Prostate gland (tissue), 2 donors: ENCODE data around the gene ANKMY1. TPM values are rescaled to one million over a fixed set of nuclear protein-coding genes. Genes with fewer than 3 reads are reported as not detected.

ENCODE experiments used
- DNase-seq: peaks from one replicate; pipeline ENCODE4 v3.0.0-alpha.2; 2019; ENCODE audit warnings: low spot score
- H3K27ac ChIP-seq, 2 donors: fragments of 200-600 bp; sonication (generic); 2 replicates each; pipeline ENCODE4 v1.5.1; 2017 to 2019
- H3K27me3 ChIP-seq: fragments of 200-600 bp; sonication (generic); replicated peaks from 2 replicates; pipeline ENCODE4 v1.5.1; 2019; ENCODE audit not compliant: insufficient read depth
- H3K36me3 ChIP-seq, 2 donors: fragments of 200-600 bp; sonication (generic); 1 replicate in 1 of 2; 2 replicates in 1 of 2; pipeline versions ENCODE4 v1.5.1 to v1.8.1; 2017 to 2019
- H3K4me1 ChIP-seq: fragments of 200-600 bp; sonication (generic); replicated peaks from 2 replicates; pipeline ENCODE4 v1.5.1; 2019
- H3K4me3 ChIP-seq, 2 donors: fragments of 200-600 bp; sonication (generic); 2 replicates each; pipeline ENCODE4 v1.5.1; 2017 to 2019
- H3K9me3 ChIP-seq: fragments of 200-600 bp; sonication (generic); 2 replicates; pipeline ENCODE4 v1.5.1; 2017
- CTCF ChIP-seq, 4 experiments: fragments of 200-600 bp in 2 of 4; fragments of 450-650 bp in 2 of 4; sonication (generic) in 2 of 4; IDR thresholded peaks; 1 replicate in 3 of 4; 2 replicates in 1 of 4; pipeline ENCODE4 v1.5.1; 2016 to 2019; ENCODE audit warnings: antibody characterized with exemption in 4 of 4, mild to moderate bottlenecking in 2 of 4, moderate library complexity in 2 of 4
- POLR2A ChIP-seq: fragments of 450-650 bp; IDR thresholded peaks from one replicate; pipeline ENCODE4 v1.6.1; 2016; ENCODE audit warnings: antibody characterized with exemption, mild to moderate bottlenecking
- POLR2AphosphoS5 ChIP-seq: sonication (generic); formaldehyde crosslinking; IDR thresholded peaks from one replicate; pipeline ENCODE4 v1.6.1; 2017; ENCODE audit warnings: antibody characterized with exemption
- WGBS: methylation state at CpG from one replicate; pipeline ENCODE4 v1.1.5; 2018; 5-methylcytosine and 5-hydroxymethylcytosine counted together
- intact Hi-C: fragments of 100-400 bp; cut with DNase I; formaldehyde crosslinking; loops from one replicate; pipeline ENCODE4 v1.14.2; 2022
- total RNA-seq, 2 donors: library from RNA; depleted of rRNA; stranded (reverse); fragments of >200 nt; gene quantifications; one replicate each; pipeline ENCODE4 v1.1.0, GENCODE V29; 2016

Gene ANKMY1
- total RNA-seq, 2 donors from 2014 or later, result 22.7 to 31.4 TPM

GRCh38 chr2:240463274-240463865, 94.4 kb downstream of the ANKMY1 start:
- WGBS, result 93% methylated on average over 15 of the region's 22 CpGs
- no peak for TF ChIP-seq POLR2A
- no peak for TF ChIP-seq CTCF (IDR thresholded peaks at IDR 0.05)
- TF ChIP-seq POLR2AphosphoS5, result no peak
- Histone ChIP-seq H3K36me3 (no peaks in the 10 kb centered on the region), H3K4me3 (no peak overlapping the region), H3K4me1 (no peaks in the 10 kb centered on the region), H3K9me3 (no peaks in the 10 kb centered on the region), H3K27me3 (no peaks in the 10 kb centered on the region), H3K27ac (no peak overlapping the region)
- peak; percentile 3 for DNase-seq
- intact Hi-C loops, result no loop called here

- peak; percentile 3 for DNase-seq
- no peaks in the 10 kb centered on the region for H3K27me3 ChIP-seq
- WGBS, result 90% methylated on average over 12 of the region's 16 CpGs
- H3K27ac ChIP-seq, result no peak overlapping the region
- no peak overlapping the region for H3K4me3 ChIP-seq
- intact Hi-C loops, result no loop called here
- TF ChIP-seq POLR2AphosphoS5, result no peak
- no peak for TF ChIP-seq POLR2A
- TF ChIP-seq CTCF (IDR thresholded peaks at IDR 0.05), result no peak
- no peaks in the 10 kb centered on the region for H3K36me3 ChIP-seq
- no peaks in the 10 kb centered on the region for H3K4me1 ChIP-seq
- H3K9me3 ChIP-seq, result no peaks in the 10 kb centered on the region
Observed at GRCh38 chr2:240462707-240463273, 95.0 kb downstream of the ANKMY1 start.

- TF ChIP-seq POLR2AphosphoS5 (no peak), POLR2A (no peak)
- Histone ChIP-seq H3K4me1 (peaks cover 6% of the 10 kb centered on the region), H3K27ac (no peak overlapping the region), H3K36me3 (no peaks in the 10 kb centered on the region), H3K27me3 (no peaks in the 10 kb centered on the region), H3K4me3 (no peak overlapping the region), H3K9me3 (no peaks in the 10 kb centered on the region)
- peak; percentile 3 for DNase-seq
- WGBS, result 95% methylated on average over 39 of the region's 41 CpGs
- intact Hi-C loops, result no loop called here
Observed at GRCh38 chr2:240462073-240462706, 95.6 kb downstream of the ANKMY1 start.

GRCh38 chr2:240461471-240462072, 96.2 kb downstream of the ANKMY1 start:
- intact Hi-C loops, result no loop called here

More at GRCh38 chr2:240461471-240462072, 96.2 kb downstream of the ANKMY1 start:
- TF ChIP-seq POLR2AphosphoS5, result no peak
- TF ChIP-seq POLR2A, result no peak
- TF ChIP-seq CTCF (IDR thresholded peaks at IDR 0.05), result no peak
- 85% methylated on average over 10 of the region's 17 CpGs for WGBS
- DNase-seq, result no peak
- Histone ChIP-seq H3K4me1 (peaks cover 7% of the 10 kb centered on the region), H3K9me3 (no peaks in the 10 kb centered on the region), H3K27me3 (no peaks in the 10 kb centered on the region), H3K36me3 (no peaks in the 10 kb centered on the region), H3K4me3 (no peak overlapping the region), H3K27ac (no peak overlapping the region)
